ENCODE data around the gene WNT6. TPM values are rescaled to one million over a fixed set of nuclear protein-coding genes. Genes with fewer than 3 reads are reported as not detected.

WNT6 gene
- total and polyA plus RNA-seq, 10 of the 15 experiments (the other 5 are each of a cell fraction or from before 2014, with no cell fraction given): 0.11 to 0.44 (median 0.22) TPM; not detected in 5

DNA sequence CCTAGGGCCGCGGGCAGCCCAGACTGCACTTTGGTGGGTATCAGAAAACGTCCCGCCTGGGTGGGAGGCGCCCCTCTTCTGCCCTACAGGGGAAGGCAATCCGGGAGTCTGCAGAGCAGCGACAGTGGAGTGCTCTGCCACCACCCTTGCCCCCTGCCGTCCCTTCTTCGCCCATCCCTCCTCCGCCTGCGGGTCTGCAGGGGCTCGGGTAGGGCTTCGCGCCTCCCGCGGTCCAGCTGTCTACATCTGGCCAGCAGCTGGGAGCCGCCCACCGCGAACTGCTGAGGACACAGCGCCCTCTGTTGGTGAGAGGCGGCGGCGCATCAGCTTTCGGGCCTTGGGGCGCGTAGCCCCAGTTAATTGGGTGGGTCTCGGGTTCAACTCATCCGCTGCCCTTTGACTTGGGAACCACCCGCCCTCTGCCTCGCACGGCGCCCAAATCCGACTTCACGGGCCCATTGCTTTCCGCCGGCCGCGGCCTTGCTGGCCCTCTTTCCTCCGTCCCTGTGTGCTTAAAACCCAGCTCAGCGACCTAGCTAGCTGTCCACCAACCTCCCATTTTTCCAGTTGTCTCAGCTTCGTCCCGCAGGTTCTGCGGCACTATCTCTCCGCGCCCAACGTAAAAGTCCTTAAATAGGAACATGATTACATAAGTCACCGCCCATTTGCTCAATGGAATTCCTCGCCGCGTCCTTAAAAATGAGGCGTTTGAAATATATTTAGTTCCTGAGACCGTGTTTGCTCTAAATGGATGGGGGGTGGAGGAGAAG, 38.7 kb downstream of the WNT6 start (continued):
- TF ChIP-seq, protein P1, sequence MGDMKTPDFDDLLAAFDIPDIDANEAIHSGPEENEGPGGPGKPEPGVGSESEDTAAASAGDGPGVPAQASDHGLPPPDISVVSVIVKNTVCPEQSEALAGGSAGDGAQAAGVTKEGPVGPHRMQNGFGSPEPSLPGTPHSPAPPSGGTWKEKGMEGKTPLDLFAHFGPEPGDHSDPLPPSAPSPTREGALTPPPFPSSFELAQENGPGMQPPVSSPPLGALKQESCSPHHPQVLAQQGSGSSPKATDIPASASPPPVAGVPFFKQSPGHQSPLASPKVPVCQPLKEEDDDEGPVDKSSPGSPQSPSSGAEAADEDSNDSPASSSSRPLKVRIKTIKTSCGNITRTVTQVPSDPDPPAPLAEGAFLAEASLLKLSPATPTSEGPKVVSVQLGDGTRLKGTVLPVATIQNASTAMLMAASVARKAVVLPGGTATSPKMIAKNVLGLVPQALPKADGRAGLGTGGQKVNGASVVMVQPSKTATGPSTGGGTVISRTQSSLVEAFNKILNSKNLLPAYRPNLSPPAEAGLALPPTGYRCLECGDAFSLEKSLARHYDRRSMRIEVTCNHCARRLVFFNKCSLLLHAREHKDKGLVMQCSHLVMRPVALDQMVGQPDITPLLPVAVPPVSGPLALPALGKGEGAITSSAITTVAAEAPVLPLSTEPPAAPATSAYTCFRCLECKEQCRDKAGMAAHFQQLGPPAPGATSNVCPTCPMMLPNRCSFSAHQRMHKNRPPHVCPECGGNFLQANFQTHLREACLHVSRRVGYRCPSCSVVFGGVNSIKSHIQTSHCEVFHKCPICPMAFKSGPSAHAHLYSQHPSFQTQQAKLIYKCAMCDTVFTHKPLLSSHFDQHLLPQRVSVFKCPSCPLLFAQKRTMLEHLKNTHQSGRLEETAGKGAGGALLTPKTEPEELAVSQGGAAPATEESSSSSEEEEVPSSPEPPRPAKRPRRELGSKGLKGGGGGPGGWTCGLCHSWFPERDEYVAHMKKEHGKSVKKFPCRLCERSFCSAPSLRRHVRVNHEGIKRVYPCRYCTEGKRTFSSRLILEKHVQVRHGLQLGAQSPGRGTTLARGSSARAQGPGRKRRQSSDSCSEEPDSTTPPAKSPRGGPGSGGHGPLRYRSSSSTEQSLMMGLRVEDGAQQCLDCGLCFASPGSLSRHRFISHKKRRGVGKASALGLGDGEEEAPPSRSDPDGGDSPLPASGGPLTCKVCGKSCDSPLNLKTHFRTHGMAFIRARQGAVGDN (IDR thresholded peaks at IDR 0.05): peak; percentile 81
- TF ChIP-seq TBL1XR1 (IDR thresholded peaks at IDR 0.05; ENCODE audit: low read depth, low read length): no peak

DNA sequence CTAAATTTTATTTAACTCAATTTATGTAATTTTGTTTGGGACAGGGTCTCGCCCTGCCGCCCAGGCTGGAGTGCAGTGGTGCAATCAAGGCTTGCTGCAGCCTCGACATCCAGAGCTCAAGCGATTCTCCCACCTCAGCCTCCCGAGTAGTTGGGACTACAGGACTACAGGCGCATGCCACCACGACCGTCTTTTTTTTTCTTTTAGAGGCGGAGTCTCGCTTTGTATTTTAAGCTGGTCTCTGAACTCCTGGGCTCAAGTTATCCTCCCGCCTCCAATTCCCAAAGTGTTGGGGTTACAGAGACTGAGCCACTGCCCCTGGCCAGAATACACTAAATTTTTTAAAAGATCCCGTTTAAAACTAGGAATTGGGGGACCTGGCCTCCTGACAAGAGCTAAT, 39.5 kb downstream of the WNT6 start:
- RAD21 ChIA-PET (ENCODE audit: unreplicated experiment): interaction anchor here (1.0 to 9.5 kb wide), 7 partner anchors 9 to 502 kb away, joined by 3 to 871 read pairs (median 7); partner anchors contain the start of gene WNT10A
- in situ Hi-C loops (cut with MboI): no loop called here
- TF ChIP-seq, protein P2, sequence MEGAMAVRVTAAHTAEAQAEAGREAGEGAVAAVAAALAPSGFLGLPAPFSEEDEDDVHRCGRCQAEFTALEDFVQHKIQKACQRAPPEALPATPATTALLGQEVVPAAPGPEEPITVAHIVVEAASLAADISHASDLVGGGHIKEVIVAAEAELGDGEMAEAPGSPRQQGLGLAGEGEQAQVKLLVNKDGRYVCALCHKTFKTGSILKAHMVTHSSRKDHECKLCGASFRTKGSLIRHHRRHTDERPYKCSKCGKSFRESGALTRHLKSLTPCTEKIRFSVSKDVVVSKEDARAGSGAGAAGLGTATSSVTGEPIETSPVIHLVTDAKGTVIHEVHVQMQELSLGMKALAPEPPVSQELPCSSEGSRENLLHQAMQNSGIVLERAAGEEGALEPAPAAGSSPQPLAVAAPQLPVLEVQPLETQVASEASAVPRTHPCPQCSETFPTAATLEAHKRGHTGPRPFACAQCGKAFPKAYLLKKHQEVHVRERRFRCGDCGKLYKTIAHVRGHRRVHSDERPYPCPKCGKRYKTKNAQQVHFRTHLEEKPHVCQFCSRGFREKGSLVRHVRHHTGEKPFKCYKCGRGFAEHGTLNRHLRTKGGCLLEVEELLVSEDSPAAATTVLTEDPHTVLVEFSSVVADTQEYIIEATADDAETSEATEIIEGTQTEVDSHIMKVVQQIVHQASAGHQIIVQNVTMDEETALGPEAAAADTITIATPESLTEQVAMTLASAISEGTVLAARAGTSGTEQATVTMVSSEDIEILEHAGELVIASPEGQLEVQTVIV (IDR thresholded peaks at IDR 0.05; ENCODE audit: borderline replicate concordance, partially characterized antibody): no peak
- TF ChIP-seq PAX8 (IDR thresholded peaks at IDR 0.05) (no peak), RELA (IDR thresholded peaks at IDR 0.05; ENCODE audit: borderline replicate concordance, partially characterized antibody) (no peak), ESRRA (IDR thresholded peaks at IDR 0.05; ENCODE audit: low read length) (no peak), FOXK2 (IDR thresholded peaks at IDR 0.05) (no peak), NRF1 (conservative IDR thresholded peaks at IDR 0.05; ENCODE audit: low read depth, low read length) (no peak)
- TF ChIP-seq, protein P3, sequence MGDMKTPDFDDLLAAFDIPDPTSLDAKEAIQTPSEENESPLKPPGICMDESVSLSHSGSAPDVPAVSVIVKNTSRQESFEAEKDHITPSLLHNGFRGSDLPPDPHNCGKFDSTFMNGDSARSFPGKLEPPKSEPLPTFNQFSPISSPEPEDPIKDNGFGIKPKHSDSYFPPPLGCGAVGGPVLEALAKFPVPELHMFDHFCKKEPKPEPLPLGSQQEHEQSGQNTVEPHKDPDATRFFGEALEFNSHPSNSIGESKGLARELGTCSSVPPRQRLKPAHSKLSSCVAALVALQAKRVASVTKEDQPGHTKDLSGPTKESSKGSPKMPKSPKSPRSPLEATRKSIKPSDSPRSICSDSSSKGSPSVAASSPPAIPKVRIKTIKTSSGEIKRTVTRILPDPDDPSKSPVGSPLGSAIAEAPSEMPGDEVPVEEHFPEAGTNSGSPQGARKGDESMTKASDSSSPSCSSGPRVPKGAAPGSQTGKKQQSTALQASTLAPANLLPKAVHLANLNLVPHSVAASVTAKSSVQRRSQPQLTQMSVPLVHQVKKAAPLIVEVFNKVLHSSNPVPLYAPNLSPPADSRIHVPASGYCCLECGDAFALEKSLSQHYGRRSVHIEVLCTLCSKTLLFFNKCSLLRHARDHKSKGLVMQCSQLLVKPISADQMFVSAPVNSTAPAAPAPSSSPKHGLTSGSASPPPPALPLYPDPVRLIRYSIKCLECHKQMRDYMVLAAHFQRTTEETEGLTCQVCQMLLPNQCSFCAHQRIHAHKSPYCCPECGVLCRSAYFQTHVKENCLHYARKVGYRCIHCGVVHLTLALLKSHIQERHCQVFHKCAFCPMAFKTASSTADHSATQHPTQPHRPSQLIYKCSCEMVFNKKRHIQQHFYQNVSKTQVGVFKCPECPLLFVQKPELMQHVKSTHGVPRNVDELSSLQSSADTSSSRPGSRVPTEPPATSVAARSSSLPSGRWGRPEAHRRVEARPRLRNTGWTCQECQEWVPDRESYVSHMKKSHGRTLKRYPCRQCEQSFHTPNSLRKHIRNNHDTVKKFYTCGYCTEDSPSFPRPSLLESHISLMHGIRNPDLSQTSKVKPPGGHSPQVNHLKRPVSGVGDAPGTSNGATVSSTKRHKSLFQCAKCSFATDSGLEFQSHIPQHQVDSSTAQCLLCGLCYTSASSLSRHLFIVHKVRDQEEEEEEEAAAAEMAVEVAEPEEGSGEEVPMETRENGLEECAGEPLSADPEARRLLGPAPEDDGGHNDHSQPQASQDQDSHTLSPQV (IDR thresholded peaks at IDR 0.05): no peak

More for the DNA sequence above, 39.5 kb downstream of the WNT6 start:
- Histone ChIP-seq H2AFZ (ENCODE audit: control insufficient read depth, low read depth, low read length) (no peak overlapping the region), H3K79me2 (ENCODE audit: control insufficient read depth, insufficient read depth, low read length) (peaks cover 19% of the 10 kb centered on the region), H3K36me3 (ENCODE audit: control insufficient read depth in 2 of 2, insufficient read depth in 2 of 2, low read length in 1 of 2) (no peaks in the 10 kb centered on the region), H3K9me3 (replicated peaks; ENCODE audit: control insufficient read depth, insufficient read depth, low read length) (no peaks in the 10 kb centered on the region), H3K27me3 (replicated peaks in 1 of 2; ENCODE audit: control insufficient read depth in 2 of 2, insufficient read depth in 2 of 2, low read length in 1 of 2) (no peaks in the 10 kb centered on the region), H3K4me3 (no peak overlapping the region), H3K4me1 (ENCODE audit: control insufficient read depth, insufficient read depth, low read length) (peaks cover 32% of the 10 kb centered on the region), H3K27ac (ENCODE audit: control insufficient read depth, insufficient read depth) (no peak overlapping the region), H3K4me2 (ENCODE audit: control insufficient read depth, insufficient read depth) (no peak overlapping the region), H3K9ac (ENCODE audit: control insufficient read depth, insufficient read depth, low read length) (no peak overlapping the region), H4K20me1 (ENCODE audit: control insufficient read depth, insufficient read depth) (no peaks in the 10 kb centered on the region)
- no peak for ATAC-seq
- ChIA-PET SMC1A (ENCODE audit: uncharacterized antibody, unreplicated experiment) (interaction anchor here (1.4 to 12.4 kb wide), 5 partner anchors 9 to 48 kb away, joined by 3 to 780 read pairs (median 23); partner anchors contain the start of gene WNT10A), CTCF (interaction anchor here (0.6 to 22.2 kb wide), 11 partner anchors 11 to 283 kb away, joined by 3 to 1364 read pairs (median 11); partner anchors contain the start of genes BCS1L, WNT10A and ZNF142), POLR2A (interaction anchor here (7.9 to 10.2 kb wide), 2 partner anchors 13 to 21 kb away, joined by 154 to 360 read pairs; partner anchors contain the start of gene WNT10A)
- no TSS peak for BruUV-seq (replicated peaks)
- 35% methylated on average over 12 of the region's 12 CpGs for WGBS (ENCODE audit: insufficient coverage, insufficient replicate concordance, low lambda C conversion rate, missing lambda C conversion rate)
- FAIRE-seq: no peak
- DNase-seq (ENCODE audit: low read depth, low spot score): no peak
- intact Hi-C loops (cut with micrococcal nuclease; ENCODE audit: unreplicated experiment): no loop called here
